OCI-LY7 (cell line): ENCODE data around the gene KREMEN2. TPM values are rescaled to one million over a fixed set of nuclear protein-coding genes. Genes with fewer than 3 reads are reported as not detected.

Experiments
- BruUV-seq: library from RNA; stranded (reverse); fragments of 400-500 nt; replicated peaks from 2 replicates; lab custom pipeline; 2021; lab: Mats Ljungman, UMichigan
- CTCF ChIA-PET: fragments of 300-600 bp; sonication (Branson Sonifier 250); formaldehyde crosslinking; loops from one replicate; lab custom pipeline; 2022; ENCODE audit warnings: antibody characterized with exemption; ENCODE audit not compliant: unreplicated experiment; lab: Charles Lee
- POLR2A ChIA-PET: fragments of 300-600 bp; sonication (Branson Sonifier 250); formaldehyde crosslinking; loops from one replicate; lab custom pipeline; 2022; ENCODE audit warnings: antibody characterized with exemption; lab: Charles Lee
- DNase-seq: peaks from one replicate; pipeline ENCODE4 v3.0.0-alpha.2; 2015; ENCODE audit warnings: low spot score
- H2AFZ ChIP-seq: fragments of 200-600 bp; sonication (generic), shearing (Covaris generic); 2 replicates; pipeline ENCODE4 v1.6.1; 2014; ENCODE audit warnings: mild to moderate bottlenecking, antibody characterized with exemption, low read length, moderate library complexity
- H3K27ac ChIP-seq: fragments of 200-600 bp; sonication (generic); 2 replicates; pipeline ENCODE4 v1.5.1; 2014; ENCODE audit warnings: mixed run types, low read depth, mild to moderate bottlenecking, moderate library complexity, low read length, inconsistent platforms; ENCODE audit not compliant: poor library complexity, severe bottlenecking
- H3K36me3 ChIP-seq: fragments of 200-600 bp; sonication (generic); 2 replicates; pipeline ENCODE4 v1.6.1; 2014; ENCODE audit warnings: mild to moderate bottlenecking, antibody characterized with exemption, low read length, moderate library complexity, mixed read lengths; ENCODE audit not compliant: insufficient read depth
- H3K4me1 ChIP-seq: fragments of 200-600 bp; sonication (generic); 2 replicates; pipeline ENCODE4 v1.5.1; 2014; ENCODE audit warnings: mild to moderate bottlenecking, low read length; ENCODE audit not compliant: insufficient read depth, poor library complexity, severe bottlenecking
- H3K4me2 ChIP-seq: fragments of 200-600 bp; sonication (generic); 2 replicates; pipeline ENCODE4 v1.6.1; 2014; ENCODE audit warnings: mild to moderate bottlenecking, low read length
- H3K4me3 ChIP-seq: fragments of 200-600 bp; sonication (generic); 2 replicates; pipeline ENCODE4 v1.5.1; 2014; ENCODE audit warnings: mild to moderate bottlenecking, low read depth, low read length; ENCODE audit not compliant: poor library complexity, severe bottlenecking
- H3K79me2 ChIP-seq: fragments of 200-600 bp; sonication (generic); 2 replicates; pipeline ENCODE4 v1.6.1; 2016; ENCODE audit warnings: low read depth, mild to moderate bottlenecking, low read length, moderate library complexity, mixed read lengths; ENCODE audit not compliant: insufficient read depth
- H3K9me2 ChIP-seq: fragments of 200-600 bp; sonication (generic); 2 replicates; pipeline ENCODE4 v1.6.1; 2016; ENCODE audit warnings: mild to moderate bottlenecking, low read length, mixed read lengths; ENCODE audit not compliant: insufficient read depth
- H3K9me3 ChIP-seq: fragments of 200-600 bp; sonication (generic); 2 replicates; pipeline ENCODE4 v1.6.1; 2014; ENCODE audit warnings: mild to moderate bottlenecking, mixed run types, low read length, mixed read lengths
- H4K20me1 ChIP-seq: fragments of 200-600 bp; sonication (generic); 2 replicates; pipeline ENCODE4 v1.6.1; 2014; ENCODE audit warnings: mild to moderate bottlenecking, antibody characterized with exemption, low read length, moderate library complexity, mixed read lengths; ENCODE audit not compliant: insufficient read depth
- CTCF ChIP-seq: fragments of 200-600 bp; sonication (generic); conservative IDR thresholded peaks from 2 replicates; pipeline ENCODE4 v1.5.1; 2014; ENCODE audit warnings: mild to moderate bottlenecking, antibody characterized with exemption, low read length, moderate library complexity, mixed read lengths
- EZH2phosphoT487 ChIP-seq: fragments of 200-600 bp; sonication (generic); IDR thresholded peaks from 2 replicates; pipeline ENCODE4 v1.6.1; 2018; ENCODE audit warnings: low read depth, borderline replicate concordance, mild to moderate bottlenecking, mixed run types, antibody characterized with exemption, low read length, moderate library complexity, mixed read lengths
- intact Hi-C: fragments of 100-400 bp; cut with micrococcal nuclease; formaldehyde crosslinking; loops from one replicate; pipeline ENCODE4 v1.10.0; 2022; ENCODE audit not compliant: unreplicated experiment
- total RNA-seq, 2 experiments: library from RNA; depleted of rRNA in 1 of 2; stranded (reverse); fragments of >200 nt in 1 of 2; shearing (Covaris generic) in 1 of 2; gene quantifications; 2 replicates each; pipeline ENCODE4 v1.2.3, GENCODE V29; 2014 to 2022

The KREMEN2 gene
- total RNA-seq, 2 experiments from 2014 or later: 0.09 TPM; not detected in 1

GRCh38 chr16:2954656-2955381, 9.3 kb upstream of the KREMEN2 start:
- no peaks in the 10 kb centered on the region for H3K79me2 ChIP-seq
- H3K36me3 ChIP-seq: no peaks in the 10 kb centered on the region
- peaks cover 50% of the 10 kb centered on the region for H3K4me1 ChIP-seq
- H3K4me2 ChIP-seq: peak overlapping the region; percentile 48; the same call in 1 of the 2 replicates
- no peaks in the 10 kb centered on the region for H4K20me1 ChIP-seq
- intact Hi-C loops: loop anchor here (1.0 kb wide), 1 partner anchor 10 kb away; no protein-coding TSS in a partner anchor
- H3K27ac ChIP-seq: peak overlapping the region; percentile 65
- TF ChIP-seq EZH2phosphoT487 (no peak), CTCF (no peak)
- no peaks in the 10 kb centered on the region for H3K9me3 ChIP-seq
- peak overlapping the region; percentile 72; the same call in 1 of the 2 replicates for H2AFZ ChIP-seq
- ChIA-PET CTCF (no interaction called here), POLR2A (no interaction called here)
- H3K9me2 ChIP-seq: no peaks in the 10 kb centered on the region
- no TSS peak for BruUV-seq
- no peak for DNase-seq
- H3K4me3 ChIP-seq: no peak overlapping the region

- H3K9me3 ChIP-seq: no peaks in the 10 kb centered on the region
- H3K36me3 ChIP-seq: no peaks in the 10 kb centered on the region
- ChIA-PET CTCF (no interaction called here), POLR2A (no interaction called here)
- intact Hi-C loops: no loop called here
- H3K9me2 ChIP-seq: no peaks in the 10 kb centered on the region
- DNase-seq: no peak
- peaks cover 50% of the 10 kb centered on the region for H3K4me1 ChIP-seq
- H2AFZ ChIP-seq: no peak overlapping the region
- H3K79me2 ChIP-seq: no peaks in the 10 kb centered on the region
- H3K4me2 ChIP-seq: no peak overlapping the region
- H3K4me3 ChIP-seq: no peak overlapping the region
- no TSS peak for BruUV-seq
- H3K27ac ChIP-seq: no peak overlapping the region
- no peak for TF ChIP-seq CTCF
- TF ChIP-seq EZH2phosphoT487: no peak
- H4K20me1 ChIP-seq: no peaks in the 10 kb centered on the region
Observed at GRCh38 chr16:2955438-2955778, 8.7 kb upstream of the KREMEN2 start.
